ENCODE measurements around the gene TRABD2B.

Gene TRABD2B

GRCh38 chr1:47934243-47934805 lies 62.9 kb downstream of the TRABD2B start (continued):
- TF ChIP-seq PRDM10 (tag by site-specific recombination; IDR thresholded peaks at IDR 0.05) (peak; percentile 65), HIC1 (tag by site-specific recombination; IDR thresholded peaks at IDR 0.05) (peak; percentile 63), KLF10 (tag by site-specific recombination; IDR thresholded peaks at IDR 0.05) (no peak), WT1 (tag by site-specific recombination; IDR thresholded peaks at IDR 0.05) (peak; percentile 79), EGR2 (tag by site-specific recombination; IDR thresholded peaks at IDR 0.05; ENCODE audit: low read depth) (peak; percentile 95), SETDB1 (IDR thresholded peaks at IDR 0.05; ENCODE audit: insufficient read length, low read length) (no peak), GLIS2 (tag by site-specific recombination; IDR thresholded peaks at IDR 0.05) (peak; percentile 81), SP7 (tag by site-specific recombination; IDR thresholded peaks at IDR 0.05) (peak; percentile 89), ZNF747 (tag by site-specific recombination; IDR thresholded peaks at IDR 0.05) (no peak), AEBP2 (tag by site-specific recombination; IDR thresholded peaks at IDR 0.05; ENCODE audit: borderline replicate concordance) (no peak), ZNF660 (tag by site-specific recombination; IDR thresholded peaks at IDR 0.05) (peak; percentile 90), ZNF433 (tag by site-specific recombination; IDR thresholded peaks at IDR 0.05; ENCODE audit: low read depth) (no peak), ZNF302 (tag by site-specific recombination; IDR thresholded peaks at IDR 0.05; ENCODE audit: low read depth) (no peak), ZNF558 (tag by site-specific recombination; IDR thresholded peaks at IDR 0.05) (peak; percentile 56; the same call in 1 of the 2 replicates), ZIC2 (tag by site-specific recombination; IDR thresholded peaks at IDR 0.05) (peak; percentile 94), ZBTB1 (tag by site-specific recombination; IDR thresholded peaks at IDR 0.05) (no peak), ZNF692 (tag by site-specific recombination; IDR thresholded peaks at IDR 0.05) (peak; percentile 93), ZNF341 (tag by site-specific recombination; IDR thresholded peaks at IDR 0.05; ENCODE audit: low read depth) (peak; percentile 31; the same call in 1 of the 2 replicates), ZSCAN16 (tag by site-specific recombination; IDR thresholded peaks at IDR 0.05) (no peak), ZFP69B (tag by site-specific recombination; IDR thresholded peaks at IDR 0.05) (peak; percentile 93), CTCF (tag by site-specific recombination; IDR thresholded peaks at IDR 0.05) (no peak), TSHZ1 (tag by site-specific recombination; IDR thresholded peaks at IDR 0.05; ENCODE audit: borderline replicate concordance) (0 out of 2 replicates have a peak, but pooled peaks have one; percentile 19), ZNF658 (tag by site-specific recombination; IDR thresholded peaks at IDR 0.05) (no peak), ZEB2 (tag by site-specific recombination; IDR thresholded peaks at IDR 0.05) (peak; percentile 66; the same call in 1 of the 2 replicates), ZNF654 (tag by site-specific recombination; IDR thresholded peaks at IDR 0.05; ENCODE audit: low read depth) (no peak), ZNF837 (tag by site-specific recombination; IDR thresholded peaks at IDR 0.05) (no peak)
